K562 (cell line): Measurements from ENCODE around the gene GALNS. TPM values are rescaled to one million over a fixed set of nuclear protein-coding genes. Genes with fewer than 3 reads are reported as not detected.

ENCODE experiments used
- EWSR1 ChIP-seq: fragments of 450-650 bp; IDR thresholded peaks from 2 replicates; pipeline ENCODE4 v1.6.1; 2018; ENCODE audit warnings: borderline replicate concordance, mild to moderate bottlenecking, low read depth, moderate library complexity; ENCODE audit not compliant: partially characterized antibody
- MAZ ChIP-seq, 2 experiments: fragments of 450-650 bp in 1 of 2; sonication (generic) in 1 of 2; formaldehyde crosslinking; IDR thresholded peaks in 1 of 2; conservative IDR thresholded peaks in 1 of 2; 2 replicates each; pipeline versions ENCODE4 v1.4.0 to v1.5.0; 2020; ENCODE audit warnings: mild to moderate bottlenecking in 1 of 2, missing genetic modification reagents in 1 of 2
- MCM5 ChIP-seq: fragments of 450-650 bp; IDR thresholded peaks from 2 replicates; pipeline ENCODE4 v1.6.1; 2016; ENCODE audit warnings: low read depth
- MED1 ChIP-seq: sonication (generic); formaldehyde crosslinking; IDR thresholded peaks from 2 replicates; pipeline ENCODE4 v1.8.1; 2023; ENCODE audit warnings: missing genetic modification reagents, borderline replicate concordance
- MYNN ChIP-seq, 2 experiments: sonication (generic); formaldehyde crosslinking in 1 of 2; IDR thresholded peaks; 2 replicates each; pipeline versions ENCODE4 v1.5.0 to v1.6.1; 2016 to 2020; ENCODE audit warnings: antibody characterized with exemption in 1 of 2, missing genetic modification reagents in 1 of 2
- PKNOX1 ChIP-seq: fragments of 450-650 bp; IDR thresholded peaks from 2 replicates; pipeline ENCODE4 v1.6.1; 2016
- POLR2AphosphoS5 ChIP-seq: IDR thresholded peaks from 2 replicates; pipeline ENCODE4 v1.6.1; 2011; ENCODE audit warnings: mild to moderate bottlenecking, low read depth, low read length, moderate library complexity; ENCODE audit not compliant: control insufficient read depth, insufficient read depth
- SOX6 ChIP-seq: fragments of 450-650 bp; IDR thresholded peaks from 2 replicates; pipeline ENCODE4 v1.6.1; 2014; ENCODE audit warnings: mild to moderate bottlenecking
- USF1 ChIP-seq: sonication (generic); formaldehyde crosslinking; IDR thresholded peaks from 2 replicates; pipeline ENCODE4 v1.9.0; 2022; ENCODE audit warnings: mild to moderate bottlenecking, missing genetic modification reagents
- ZNF609 ChIP-seq: sonication (generic); formaldehyde crosslinking; IDR thresholded peaks from 2 replicates; pipeline ENCODE4 v1.8.1; 2023; ENCODE audit warnings: missing genetic modification reagents, mild to moderate bottlenecking, borderline replicate concordance
- ZNF785 ChIP-seq: fragments of 250-450 bp; sonication (Bioruptor Pico); IDR thresholded peaks from 2 replicates; pipeline ENCODE4 v1.4.0; 2020; ENCODE audit warnings: mild to moderate bottlenecking
- polyA plus RNA-seq, 8 experiments: library from polyadenylated mRNA; depleted of rRNA in 4 of 8; stranded (reverse) in 5 of 8; unstranded in 3 of 8; fragments of >200 nt; fragmentation: Nextera tagmentation in 2 of 8; fragmentation: Illumina TruSeq in 1 of 8; extraction: Ambion mirVana in 2 of 8; extraction: Trizol in 1 of 8; gene quantifications; 2 replicates each; pipeline versions ENCODE4 v1.2.1 to v1.2.3, GENCODE V29; 2011 to 2014; ENCODE audit warnings: inconsistent platforms in 1 of 8, missing spikeins in 1 of 8
- total RNA-seq, 7 experiments: library from RNA; depleted of rRNA in 6 of 7; stranded (reverse); fragments of >200 nt in 6 of 7; fragmentation: Illumina TruSeq in 2 of 7; extraction: Trizol in 2 of 7; gene quantifications; 2 replicates each; pipeline versions ENCODE4 v1.2.1 to v1.2.3, GENCODE V29; 2011 to 2021; ENCODE audit warnings: low replicate concordance in 1 of 7
- TF ChIP-seq, protein P1 (sequence below): sonication (generic); formaldehyde crosslinking; IDR thresholded peaks from 2 replicates; pipeline ENCODE4 v1.8.1; 2023; ENCODE audit warnings: mild to moderate bottlenecking, missing genetic modification reagents
- TF ChIP-seq, protein P2 (sequence below): fragments of 150-350 bp; conservative IDR thresholded peaks from 2 replicates; pipeline ENCODE4 v1.6.1; 2014; ENCODE audit warnings: low read length

Gene GALNS
- total and polyA plus RNA-seq, 9 of the 15 experiments (the other 6 are each of a cell fraction or from before 2014, with no cell fraction given), result 0.38 to 13.2 (median 4.3) TPM

GRCh38 chr16:88770461-88771293 lies 86.1 kb downstream of the GALNS start (continued):
- TF ChIP-seq, protein P1, sequence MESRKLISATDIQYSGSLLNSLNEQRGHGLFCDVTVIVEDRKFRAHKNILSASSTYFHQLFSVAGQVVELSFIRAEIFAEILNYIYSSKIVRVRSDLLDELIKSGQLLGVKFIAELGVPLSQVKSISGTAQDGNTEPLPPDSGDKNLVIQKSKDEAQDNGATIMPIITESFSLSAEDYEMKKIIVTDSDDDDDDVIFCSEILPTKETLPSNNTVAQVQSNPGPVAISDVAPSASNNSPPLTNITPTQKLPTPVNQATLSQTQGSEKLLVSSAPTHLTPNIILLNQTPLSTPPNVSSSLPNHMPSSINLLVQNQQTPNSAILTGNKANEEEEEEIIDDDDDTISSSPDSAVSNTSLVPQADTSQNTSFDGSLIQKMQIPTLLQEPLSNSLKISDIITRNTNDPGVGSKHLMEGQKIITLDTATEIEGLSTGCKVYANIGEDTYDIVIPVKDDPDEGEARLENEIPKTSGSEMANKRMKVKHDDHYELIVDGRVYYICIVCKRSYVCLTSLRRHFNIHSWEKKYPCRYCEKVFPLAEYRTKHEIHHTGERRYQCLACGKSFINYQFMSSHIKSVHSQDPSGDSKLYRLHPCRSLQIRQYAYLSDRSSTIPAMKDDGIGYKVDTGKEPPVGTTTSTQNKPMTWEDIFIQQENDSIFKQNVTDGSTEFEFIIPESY, result peak; percentile 71
- TF ChIP-seq MAZ (CRISPR knock-in tag; conservative IDR thresholded peaks at IDR 0.05 in 1 of 2, IDR thresholded peaks at IDR 0.05 in 1 of 2) (peak; percentile 81 to 94; a peak in 3 of 4 replicates), USF1 (CRISPR knock-in tag) (peak; percentile 92), PKNOX1 (peak; percentile 94), ZNF785 (CRISPR knock-in tag) (no peak), MED1 (CRISPR knock-in tag) (no peak; the same call in 1 of the 2 replicates), ZNF609 (CRISPR knock-in tag) (no peak), EWSR1 (no peak), SOX6 (peak; percentile 91), MYNN (IDR thresholded peaks at IDR 0.05) (peak; percentile 75), MYNN (CRISPR knock-in tag; IDR thresholded peaks at IDR 0.05) (no peak), MCM5 (no peak), POLR2AphosphoS5 (peak; percentile 59; the same call in 1 of the 2 replicates)
- TF ChIP-seq, protein P2, sequence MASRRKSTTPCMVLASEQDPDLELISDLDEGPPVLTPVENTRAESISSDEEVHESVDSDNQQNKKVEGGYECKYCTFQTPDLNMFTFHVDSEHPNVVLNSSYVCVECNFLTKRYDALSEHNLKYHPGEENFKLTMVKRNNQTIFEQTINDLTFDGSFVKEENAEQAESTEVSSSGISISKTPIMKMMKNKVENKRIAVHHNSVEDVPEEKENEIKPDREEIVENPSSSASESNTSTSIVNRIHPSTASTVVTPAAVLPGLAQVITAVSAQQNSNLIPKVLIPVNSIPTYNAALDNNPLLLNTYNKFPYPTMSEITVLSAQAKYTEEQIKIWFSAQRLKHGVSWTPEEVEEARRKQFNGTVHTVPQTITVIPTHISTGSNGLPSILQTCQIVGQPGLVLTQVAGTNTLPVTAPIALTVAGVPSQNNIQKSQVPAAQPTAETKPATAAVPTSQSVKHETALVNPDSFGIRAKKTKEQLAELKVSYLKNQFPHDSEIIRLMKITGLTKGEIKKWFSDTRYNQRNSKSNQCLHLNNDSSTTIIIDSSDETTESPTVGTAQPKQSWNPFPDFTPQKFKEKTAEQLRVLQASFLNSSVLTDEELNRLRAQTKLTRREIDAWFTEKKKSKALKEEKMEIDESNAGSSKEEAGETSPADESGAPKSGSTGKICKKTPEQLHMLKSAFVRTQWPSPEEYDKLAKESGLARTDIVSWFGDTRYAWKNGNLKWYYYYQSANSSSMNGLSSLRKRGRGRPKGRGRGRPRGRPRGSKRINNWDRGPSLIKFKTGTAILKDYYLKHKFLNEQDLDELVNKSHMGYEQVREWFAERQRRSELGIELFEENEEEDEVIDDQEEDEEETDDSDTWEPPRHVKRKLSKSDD, result 0 out of 2 replicates have a peak, but pooled peaks have one; percentile 9
